ENCODE results near the gene MRPL1. TPM values are rescaled to one million over a fixed set of nuclear protein-coding genes. Genes with fewer than 3 reads are reported as not detected.

Gene MRPL1
- total RNA-seq, 3 donors from 2014 or later: 28.3 to 35.0 (median 29.1) TPM

DNA sequence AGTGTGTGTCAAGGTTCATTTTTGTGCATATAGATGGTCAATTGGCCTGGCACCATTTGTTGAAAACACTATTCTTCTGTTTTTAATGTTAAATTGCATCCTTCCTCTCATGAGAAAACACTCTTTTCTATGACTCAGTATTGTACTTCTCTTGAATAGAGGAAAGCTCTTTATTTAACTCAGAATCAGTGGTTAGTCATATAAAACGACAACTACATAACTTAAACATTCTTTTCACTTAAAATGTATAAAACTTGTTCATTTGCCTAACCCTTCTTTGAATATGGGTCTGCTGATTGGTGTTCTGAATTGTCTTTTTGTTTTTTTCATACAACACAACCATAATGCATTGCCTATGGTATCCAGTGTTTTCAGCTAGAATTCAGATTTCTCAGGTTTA lies 17.2 kb upstream of the MRPL1 start:
- Histone ChIP-seq H3K9me3 (no peaks in the 10 kb centered on the region), H3K4me3 (no peak overlapping the region), H3K4me1 (ENCODE audit: low read depth) (no peaks in the 10 kb centered on the region), H3K36me3 (ENCODE audit: low read depth) (no peaks in the 10 kb centered on the region)
- no peak for ATAC-seq
- TF ChIP-seq, protein P1, sequence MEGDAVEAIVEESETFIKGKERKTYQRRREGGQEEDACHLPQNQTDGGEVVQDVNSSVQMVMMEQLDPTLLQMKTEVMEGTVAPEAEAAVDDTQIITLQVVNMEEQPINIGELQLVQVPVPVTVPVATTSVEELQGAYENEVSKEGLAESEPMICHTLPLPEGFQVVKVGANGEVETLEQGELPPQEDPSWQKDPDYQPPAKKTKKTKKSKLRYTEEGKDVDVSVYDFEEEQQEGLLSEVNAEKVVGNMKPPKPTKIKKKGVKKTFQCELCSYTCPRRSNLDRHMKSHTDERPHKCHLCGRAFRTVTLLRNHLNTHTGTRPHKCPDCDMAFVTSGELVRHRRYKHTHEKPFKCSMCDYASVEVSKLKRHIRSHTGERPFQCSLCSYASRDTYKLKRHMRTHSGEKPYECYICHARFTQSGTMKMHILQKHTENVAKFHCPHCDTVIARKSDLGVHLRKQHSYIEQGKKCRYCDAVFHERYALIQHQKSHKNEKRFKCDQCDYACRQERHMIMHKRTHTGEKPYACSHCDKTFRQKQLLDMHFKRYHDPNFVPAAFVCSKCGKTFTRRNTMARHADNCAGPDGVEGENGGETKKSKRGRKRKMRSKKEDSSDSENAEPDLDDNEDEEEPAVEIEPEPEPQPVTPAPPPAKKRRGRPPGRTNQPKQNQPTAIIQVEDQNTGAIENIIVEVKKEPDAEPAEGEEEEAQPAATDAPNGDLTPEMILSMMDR (IDR thresholded peaks at IDR 0.05): no peak
- no peak for DNase-seq
- intact Hi-C loops (cut with DNase I, micrococcal nuclease): no loop called here

DNA sequence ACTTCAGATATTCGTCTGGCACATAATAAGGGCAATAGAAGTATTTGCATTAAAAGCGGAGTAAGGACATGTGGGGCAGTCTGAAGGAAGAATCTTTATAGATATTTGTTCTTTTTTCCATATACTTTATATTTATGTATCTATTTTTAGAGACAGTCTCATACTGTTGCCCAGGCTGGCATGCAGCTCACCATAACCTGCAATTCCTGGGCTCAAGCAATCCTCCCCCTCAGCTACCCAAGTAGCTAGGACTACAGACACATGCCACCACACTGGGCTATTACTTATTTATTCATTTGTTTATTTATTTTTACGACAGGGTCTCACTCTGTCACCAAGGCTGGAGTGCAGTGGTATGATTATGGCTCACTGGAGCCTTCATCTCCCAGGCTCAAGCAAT lies 16.7 kb upstream of the MRPL1 start:
- TF ChIP-seq, protein P1 (IDR thresholded peaks at IDR 0.05): no peak
- intact Hi-C loops (cut with DNase I, micrococcal nuclease): no loop called here

DNA sequence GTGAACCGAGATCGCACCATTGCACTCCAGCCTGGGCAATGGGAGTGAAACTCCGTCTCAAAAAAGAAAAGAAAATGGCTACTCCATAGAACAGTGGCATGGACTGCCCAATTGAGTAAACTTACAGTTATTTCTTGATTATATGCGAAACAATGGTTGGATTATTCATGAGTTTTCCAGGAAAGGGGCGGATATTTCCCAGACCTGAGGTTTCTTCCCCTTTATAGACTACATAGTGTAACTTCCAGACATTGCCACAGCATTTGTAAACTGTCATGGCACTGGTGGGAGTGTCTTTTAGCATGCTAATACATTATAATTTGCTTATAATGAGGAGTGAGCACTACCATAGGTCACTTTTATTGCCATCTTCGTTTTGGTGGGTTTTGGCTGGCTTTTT lies 14.1 kb upstream of the MRPL1 start:
- ATAC-seq (no peak), DNase-seq (no peak)
- Histone ChIP-seq H3K36me3 (ENCODE audit: low read depth) (no peaks in the 10 kb centered on the region), H3K9me3 (no peaks in the 10 kb centered on the region), H3K4me1 (ENCODE audit: low read depth) (no peaks in the 10 kb centered on the region), H3K4me3 (no peak overlapping the region)
- intact Hi-C loops (cut with DNase I, micrococcal nuclease): no loop called here
- TF ChIP-seq, protein P1 (IDR thresholded peaks at IDR 0.05): no peak

More for the DNA sequence above, 16.7 kb upstream of the MRPL1 start:
- no peaks in the 10 kb centered on the region for H3K36me3 ChIP-seq (ENCODE audit: low read depth)
- H3K9me3 ChIP-seq: no peaks in the 10 kb centered on the region
- ATAC-seq (no peak), DNase-seq (no peak)
- no peaks in the 10 kb centered on the region for H3K4me1 ChIP-seq (ENCODE audit: low read depth)
- no peak overlapping the region for H3K4me3 ChIP-seq

DNA sequence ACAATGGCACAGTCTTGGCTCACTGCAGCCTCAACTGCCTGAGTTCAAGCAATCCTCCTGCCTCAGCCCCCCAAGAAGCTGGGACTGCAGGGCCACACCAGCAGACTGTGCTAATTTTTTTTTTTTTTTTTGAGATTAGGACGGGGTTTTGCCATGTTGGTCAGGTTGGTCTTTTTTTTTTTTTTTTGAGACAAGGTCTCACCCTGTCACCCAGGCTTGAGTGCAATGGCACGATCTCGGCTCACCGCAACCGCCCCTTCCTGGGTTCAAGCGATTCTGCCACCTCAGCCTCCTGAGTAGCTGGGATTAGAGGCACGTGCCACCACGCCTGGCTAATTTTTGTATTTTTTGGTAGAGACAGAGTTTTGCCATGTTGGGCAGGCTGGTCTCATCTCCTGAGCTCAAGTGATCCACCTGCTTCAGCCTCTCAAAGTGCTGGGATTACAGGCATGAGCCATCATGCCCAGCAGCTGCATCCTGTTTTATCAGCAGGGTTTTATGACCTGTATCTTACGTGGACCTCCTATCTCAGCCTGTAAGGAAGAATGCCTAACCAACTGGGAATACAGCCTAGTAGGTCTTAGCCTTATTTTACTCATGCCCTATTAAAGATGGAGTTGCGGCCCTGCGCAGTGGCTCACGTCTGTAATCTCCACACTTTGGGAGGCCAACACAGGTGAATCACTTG lies 13.2 kb upstream of the MRPL1 start:
- DNase-seq (no peak), ATAC-seq (no peak)
- Histone ChIP-seq H3K4me3 (no peak overlapping the region), H3K4me1 (ENCODE audit: low read depth) (no peaks in the 10 kb centered on the region), H3K9me3 (no peaks in the 10 kb centered on the region), H3K36me3 (ENCODE audit: low read depth) (no peaks in the 10 kb centered on the region)
- TF ChIP-seq, protein P1 (IDR thresholded peaks at IDR 0.05): no peak
- intact Hi-C loops (cut with DNase I, micrococcal nuclease): no loop called here

DNA sequence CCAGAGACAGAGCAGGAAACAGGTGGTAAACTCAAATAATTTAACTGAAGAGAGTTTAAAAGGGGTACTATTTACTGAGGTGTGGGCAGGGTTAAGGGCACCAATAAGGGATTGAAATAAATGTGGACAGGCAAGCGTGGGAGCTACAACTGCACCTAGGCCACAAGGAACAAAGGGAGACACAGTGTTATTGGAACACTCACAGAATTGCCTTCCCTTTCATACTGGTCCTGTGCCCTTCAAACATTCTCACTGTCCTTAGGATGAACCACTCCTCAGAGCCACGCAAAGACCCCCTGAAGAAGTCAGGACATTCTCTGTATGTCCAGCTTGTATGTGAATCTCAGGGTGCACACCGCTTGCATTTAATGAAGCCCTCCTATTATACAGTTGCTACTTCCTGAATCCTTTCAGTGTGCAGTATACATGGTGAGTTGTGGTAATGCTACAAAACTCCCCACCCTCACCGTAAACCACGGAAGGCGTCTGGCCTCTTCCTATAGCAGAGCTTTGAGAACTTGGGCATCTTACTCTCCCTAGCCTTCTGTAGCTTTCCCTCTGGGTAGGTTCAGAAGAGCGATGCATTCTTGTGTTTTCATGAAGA lies 9.6 kb upstream of the MRPL1 start:
- peak; percentile 88 for ATAC-seq

More for the DNA sequence above, 9.6 kb upstream of the MRPL1 start:
- Histone ChIP-seq H3K4me3 (no peak overlapping the region), H3K4me1 (ENCODE audit: low read depth) (no peaks in the 10 kb centered on the region), H3K9me3 (no peaks in the 10 kb centered on the region), H3K36me3 (ENCODE audit: low read depth) (no peaks in the 10 kb centered on the region)
- DNase-seq: peak in 1 of 3 donors; percentile 39
- TF ChIP-seq, protein P1 (IDR thresholded peaks at IDR 0.05): no peak
- intact Hi-C loops (cut with DNase I, micrococcal nuclease): no loop called here
